ENCODE data around the gene FAM117B. TPM values are rescaled to one million over a fixed set of nuclear protein-coding genes. Genes with fewer than 3 reads are reported as not detected.

The FAM117B gene
- total RNA-seq, 1 donor from 2014 or later, result 13.1 TPM

GRCh38 chr2:202813387-202813786 lies 178.6 kb downstream of the FAM117B start:
- ATAC-seq, result no peak

GRCh38 chr2:202814226-202814625 lies 179.5 kb downstream of the FAM117B start:
- no peak for ATAC-seq
- Histone ChIP-seq H3K27me3 (ENCODE audit: low read depth) (no peaks in the 10 kb centered on the region), H3K36me3 (no peaks in the 10 kb centered on the region), H3K9me3 (no peaks in the 10 kb centered on the region), H3K4me1 (no peaks in the 10 kb centered on the region), H3K27ac (no peak overlapping the region), H3K4me3 (no peak overlapping the region)
- intact Hi-C loops (cut with DNase I), result no loop called here
- TF ChIP-seq CTCF (IDR thresholded peaks at IDR 0.05), result no peak
- DNase-seq, result no peak

More at GRCh38 chr2:202813387-202813786, 178.6 kb downstream of the FAM117B start:
- H3K27me3 ChIP-seq (ENCODE audit: low read depth), result no peaks in the 10 kb centered on the region
- intact Hi-C loops (cut with DNase I), result no loop called here
- no peaks in the 10 kb centered on the region for H3K36me3 ChIP-seq
- H3K4me1 ChIP-seq, result no peaks in the 10 kb centered on the region
- H3K27ac ChIP-seq, result no peak overlapping the region
- no peak for DNase-seq
- no peak for TF ChIP-seq CTCF (IDR thresholded peaks at IDR 0.05)
- no peaks in the 10 kb centered on the region for H3K9me3 ChIP-seq
- no peak overlapping the region for H3K4me3 ChIP-seq

- H3K4me1 ChIP-seq, result no peaks in the 10 kb centered on the region
- no peak overlapping the region for H3K4me3 ChIP-seq
- no peak for DNase-seq
- ATAC-seq, result no peak
- no peaks in the 10 kb centered on the region for H3K9me3 ChIP-seq
- no peak for TF ChIP-seq CTCF (IDR thresholded peaks at IDR 0.05)
- intact Hi-C loops (cut with DNase I), result no loop called here
- no peaks in the 10 kb centered on the region for H3K27me3 ChIP-seq (ENCODE audit: low read depth)
- no peaks in the 10 kb centered on the region for H3K36me3 ChIP-seq
- no peak overlapping the region for H3K27ac ChIP-seq
These were observed 181.0 kb downstream of the FAM117B start for GRCh38 chr2:202815548-202816360.

GRCh38 chr2:202817771-202818170 lies 183.0 kb downstream of the FAM117B start:
- Histone ChIP-seq H3K4me1 (no peaks in the 10 kb centered on the region), H3K4me3 (no peak overlapping the region), H3K36me3 (no peaks in the 10 kb centered on the region), H3K27ac (no peak overlapping the region), H3K9me3 (no peaks in the 10 kb centered on the region), H3K27me3 (ENCODE audit: low read depth) (no peaks in the 10 kb centered on the region)
- intact Hi-C loops (cut with DNase I), result no loop called here
- DNase-seq, result no peak
- TF ChIP-seq CTCF (IDR thresholded peaks at IDR 0.05), result no peak
- ATAC-seq, result no peak

GRCh38 chr2:202818321-202818720 lies 183.6 kb downstream of the FAM117B start:
- Histone ChIP-seq H3K9me3 (no peaks in the 10 kb centered on the region), H3K27me3 (ENCODE audit: low read depth) (no peaks in the 10 kb centered on the region), H3K4me3 (no peak overlapping the region), H3K27ac (no peak overlapping the region), H3K4me1 (no peaks in the 10 kb centered on the region), H3K36me3 (no peaks in the 10 kb centered on the region)
- ATAC-seq (no peak), DNase-seq (no peak)
- TF ChIP-seq CTCF (IDR thresholded peaks at IDR 0.05), result no peak
- intact Hi-C loops (cut with DNase I), result no loop called here

Other genes with a start within 250 kb of the FAM117B start
- 5.6 TPM for gene ICA1L, start 236.8 kb downstream of the FAM117B start, total RNA-seq

Data from lower lobe of right lung (tissue), 2 donors.